ENCODE measurements around the gene HYAL2. TPM values are rescaled to one million over a fixed set of nuclear protein-coding genes. Genes with fewer than 3 reads are reported as not detected.

Gene HYAL2
- total and polyA plus RNA-seq, 9 of the 15 experiments (the other 6 are each of a cell fraction or from before 2014, with no cell fraction given), result 0.36 to 22.7 (median 11.4) TPM; not detected in 1

- no peaks in the 10 kb centered on the region for H3K36me3 ChIP-seq (ENCODE audit: control insufficient read depth, insufficient read depth, low read length)
- intact Hi-C loops (cut with micrococcal nuclease), result no loop called here
- no peak overlapping the region for H3K4me2 ChIP-seq (ENCODE audit: insufficient read depth, low read length)
- peaks cover under 1 to 28% of the 10 kb centered on the region in 2 experiments; a peak in 3 of 5 replicates for H3K4me1 ChIP-seq (replicated peaks in 1 of 2; ENCODE audit: control insufficient read depth in 2 of 2, insufficient read depth in 2 of 2, low read length in 2 of 2)
- ChIA-PET POLR2A (interaction anchor here (0.6 to 0.9 kb wide), 4 partner anchors 10 to 35 kb away, joined by 3 to 4 read pairs (median 3); no protein-coding TSS in a partner anchor), CTCF (ENCODE audit: low intra/inter-chr PET ratio) (no interaction called here)
- no peaks in the 10 kb centered on the region for H3K9me1 ChIP-seq (ENCODE audit: control insufficient read depth, insufficient read depth, low read length)
- H3K27ac ChIP-seq (ENCODE audit: extremely low read depth, low read depth, low read length), result no peak overlapping the region
- no peak overlapping the region for H3K4me3 ChIP-seq
- no peaks in the 10 kb centered on the region for H3K27me3 ChIP-seq (ENCODE audit: control insufficient read depth in 2 of 2, insufficient read depth in 2 of 2, low read length in 2 of 2)
- BruUV-seq (replicated peaks), result no TSS peak
- 0% methylated on average over 3 of the region's 4 CpGs for WGBS (ENCODE audit: insufficient coverage, low coverage, missing lambda C conversion rate)
- no peak for TF ChIP-seq SAFB2 (IDR thresholded peaks at IDR 0.05; ENCODE audit: borderline replicate concordance, low read depth, low read length, severe bottlenecking)
- no peak for FAIRE-seq
- no peak for ATAC-seq
- H3K9ac ChIP-seq (ENCODE audit: insufficient read depth in 1 of 2, low read depth in 2 of 2, low read length in 2 of 2), result peak overlapping the region in 1 of 2 experiments; percentile 35; a peak in 2 of 4 replicates
- no peak overlapping the region for H2AFZ ChIP-seq (ENCODE audit: low read depth, low read length)
- H3K9me3 ChIP-seq (replicated peaks; ENCODE audit: control insufficient read depth, insufficient read depth, low read depth, low read length), result no peaks in the 10 kb centered on the region
- H3K79me2 ChIP-seq (ENCODE audit: control insufficient read depth, insufficient read depth, low read length), result no peaks in the 10 kb centered on the region
- in situ Hi-C loops (cut with MboI), result no loop called here
- DNase-seq (ENCODE audit: extremely low read depth in 1 of 4, low spot score in 3 of 4), result no peak
- no peaks in the 10 kb centered on the region for H4K20me1 ChIP-seq (replicated peaks; ENCODE audit: control insufficient read depth, insufficient read depth, low read length)
Measured at GRCh38 chr3:50278123-50278879, 44.2 kb downstream of the HYAL2 start.

GRCh38 chr3:50276762-50277101, 45.8 kb downstream of the HYAL2 start:
- H3K36me3 ChIP-seq (ENCODE audit: control insufficient read depth, insufficient read depth, low read length), result no peaks in the 10 kb centered on the region
- in situ Hi-C loops (cut with MboI), result no loop called here
- no peaks in the 10 kb centered on the region for H3K9me3 ChIP-seq (replicated peaks; ENCODE audit: control insufficient read depth, insufficient read depth, low read depth, low read length)
- WGBS (ENCODE audit: insufficient coverage, low coverage, missing lambda C conversion rate), result 73% methylated on average over 9 of the region's 17 CpGs
- intact Hi-C loops (cut with micrococcal nuclease), result no loop called here
- FAIRE-seq (no peak), DNase-seq (ENCODE audit: extremely low read depth in 1 of 4, low spot score in 3 of 4) (no peak), ATAC-seq (no peak)
- H2AFZ ChIP-seq (ENCODE audit: low read depth, low read length), result no peak overlapping the region
- H3K9me1 ChIP-seq (ENCODE audit: control insufficient read depth, insufficient read depth, low read length), result no peaks in the 10 kb centered on the region
- no peaks in the 10 kb centered on the region for H3K27me3 ChIP-seq (ENCODE audit: control insufficient read depth in 2 of 2, insufficient read depth in 2 of 2, low read length in 2 of 2)
- no peak overlapping the region for H3K27ac ChIP-seq (ENCODE audit: extremely low read depth, low read depth, low read length)
- no peaks in the 10 kb centered on the region for H3K79me2 ChIP-seq (ENCODE audit: control insufficient read depth, insufficient read depth, low read length)
- H3K4me3 ChIP-seq, result no peak overlapping the region
- POLR2A ChIA-PET, result no interaction called here
- TF ChIP-seq ZNF311 (CRISPR knock-in tag; IDR thresholded peaks at IDR 0.05) (no peak), ZNF830 (CRISPR knock-in tag; IDR thresholded peaks at IDR 0.05) (no peak), PHTF2 (CRISPR knock-in tag; IDR thresholded peaks at IDR 0.05) (no peak), ZNF174 (CRISPR knock-in tag; IDR thresholded peaks at IDR 0.05) (no peak), SMAD4 (CRISPR knock-in tag; conservative IDR thresholded peaks at IDR 0.05) (no peak), HMGN3 (IDR thresholded peaks at IDR 0.05; ENCODE audit: borderline replicate concordance, extremely low read depth, insufficient read length, low read depth, low read length) (no peak), KDM4B (IDR thresholded peaks at IDR 0.05; ENCODE audit: borderline replicate concordance in 2 of 2, low read depth in 1 of 2) (no peak)
- CTCF ChIA-PET (ENCODE audit: low intra/inter-chr PET ratio), result no interaction called here
- H3K9ac ChIP-seq (ENCODE audit: insufficient read depth in 1 of 2, low read depth in 2 of 2, low read length in 2 of 2), result no peak overlapping the region
- peaks cover 4 to 34% of the 10 kb centered on the region in 2 experiments; a peak in 3 of 5 replicates for H3K4me1 ChIP-seq (replicated peaks in 1 of 2; ENCODE audit: control insufficient read depth in 2 of 2, insufficient read depth in 2 of 2, low read length in 2 of 2)
- H3K4me2 ChIP-seq (ENCODE audit: insufficient read depth, low read length), result no peak overlapping the region
- no peaks in the 10 kb centered on the region for H4K20me1 ChIP-seq (replicated peaks; ENCODE audit: control insufficient read depth, insufficient read depth, low read length)
- BruUV-seq (replicated peaks), result no TSS peak
